WTC11 (cell line): ENCODE data around the gene GRIA4. TPM values are rescaled to one million over a fixed set of nuclear protein-coding genes. Genes with fewer than 3 reads are reported as not detected.

Source experiments
- ATAC-seq: fragments of 200-7000 bp; cut with Tn5 transposase; 2 replicates; pipeline ENCODE4 v1.10.0; 2021; ENCODE audit warnings: mild to moderate bottlenecking, moderate library complexity
- CTCF ChIA-PET: fragments of 300-600 bp; sonication (Branson Sonifier 250); formaldehyde crosslinking; loops from one replicate; lab custom pipeline; 2021; ENCODE audit warnings: antibody characterized with exemption; lab: Charles Lee
- POLR2A ChIA-PET: fragments of 350-600 bp; sonication (Branson Sonifier 250); formaldehyde crosslinking; loops from one replicate; lab custom pipeline; 2021; ENCODE audit warnings: antibody characterized with exemption; lab: Charles Lee
- DNase-seq: peaks from one replicate; pipeline ENCODE4 v3.0.0; 2021; ENCODE audit warnings: low spot score
- H3K27ac Mint-ChIP-seq: 2 replicates; pipeline ENCODE4 v1.8.0; 2021; ENCODE audit warnings: mixed read lengths
- H3K27me3 Mint-ChIP-seq: 2 replicates; pipeline ENCODE4 v1.8.0; 2021; ENCODE audit warnings: low read depth, mild to moderate bottlenecking, moderate library complexity, mixed read lengths
- H3K36me3 Mint-ChIP-seq: 2 replicates; pipeline ENCODE4 v1.8.0; 2021; ENCODE audit warnings: mixed read lengths
- H3K4me1 Mint-ChIP-seq: 2 replicates; pipeline ENCODE4 v1.8.0; 2022; ENCODE audit warnings: mixed read lengths
- H3K4me3 Mint-ChIP-seq: 2 replicates; pipeline ENCODE4 v1.8.0; 2021; ENCODE audit warnings: mild to moderate bottlenecking, moderate library complexity, mixed read lengths
- H3K9me3 Mint-ChIP-seq: 2 replicates; pipeline ENCODE4 v1.8.0; 2021; ENCODE audit warnings: mixed read lengths
- CBFB ChIP-seq: sonication (generic); formaldehyde crosslinking; IDR thresholded peaks from 2 replicates; pipeline ENCODE4 v1.8.1; 2022; ENCODE audit warnings: mild to moderate bottlenecking, low read depth, missing genetic modification reagents
- CREM ChIP-seq: sonication (generic); formaldehyde crosslinking; IDR thresholded peaks from 2 replicates; pipeline ENCODE4 v1.8.1; 2022; ENCODE audit warnings: mild to moderate bottlenecking, missing genetic modification reagents, moderate library complexity
- ELF4 ChIP-seq: sonication (generic); formaldehyde crosslinking; IDR thresholded peaks from 2 replicates; pipeline ENCODE4 v1.8.1; 2022; ENCODE audit warnings: low read depth, mild to moderate bottlenecking, moderate library complexity, missing genetic modification reagents
- FOXP1 ChIP-seq: sonication (generic); formaldehyde crosslinking; IDR thresholded peaks from 2 replicates; pipeline ENCODE4 v1.8.0; 2022; ENCODE audit warnings: missing genetic modification reagents, mild to moderate bottlenecking, moderate library complexity, borderline replicate concordance
- GTF2I ChIP-seq: fragments of 250-450 bp; sonication (Bioruptor Pico); conservative IDR thresholded peaks from 2 replicates; pipeline ENCODE4 v1.4.0; 2021; ENCODE audit warnings: mild to moderate bottlenecking
- IRF2 ChIP-seq: sonication (generic); formaldehyde crosslinking; IDR thresholded peaks from 2 replicates; pipeline ENCODE4 v1.8.0; 2022; ENCODE audit warnings: low read depth, missing genetic modification reagents, borderline replicate concordance
- JAZF1 ChIP-seq: fragments of 250-450 bp; sonication (Bioruptor Pico); IDR thresholded peaks from 2 replicates; pipeline ENCODE4 v1.9.0; 2021; ENCODE audit warnings: moderate library complexity, mild to moderate bottlenecking, inconsistent platforms
- OVOL2 ChIP-seq: fragments of 250-450 bp; sonication (Bioruptor Pico); IDR thresholded peaks from 2 replicates; pipeline ENCODE4 v1.9.0; 2021; ENCODE audit warnings: mild to moderate bottlenecking, borderline replicate concordance
- SMAD3 ChIP-seq: sonication (generic); formaldehyde crosslinking; IDR thresholded peaks from 2 replicates; pipeline ENCODE4 v1.8.0; 2022; ENCODE audit warnings: missing genetic modification reagents, mild to moderate bottlenecking, borderline replicate concordance
- TCF7 ChIP-seq: sonication (generic); formaldehyde crosslinking; IDR thresholded peaks from 2 replicates; pipeline ENCODE4 v1.8.0; 2022; ENCODE audit warnings: mild to moderate bottlenecking, low read depth, missing genetic modification reagents, moderate library complexity
- ZNF219 ChIP-seq: sonication (generic); formaldehyde crosslinking; IDR thresholded peaks from 2 replicates; pipeline ENCODE4 v1.8.0; 2023; ENCODE audit warnings: missing genetic modification reagents, mild to moderate bottlenecking, borderline replicate concordance
- ZNF423 ChIP-seq: fragments of 250-450 bp; sonication (Bioruptor Pico); IDR thresholded peaks from 2 replicates; pipeline ENCODE4 v2.1.2; 2022; ENCODE audit warnings: mild to moderate bottlenecking, moderate library complexity
- total RNA-seq: library from RNA; stranded (reverse); gene quantifications from 3 replicates; pipeline ENCODE4 v1.2.3, GENCODE V29; 2021
- TF ChIP-seq, protein P1 (sequence below): sonication (generic); formaldehyde crosslinking; conservative IDR thresholded peaks from 2 replicates; pipeline ENCODE4 v1.8.1; 2023; ENCODE audit warnings: mild to moderate bottlenecking, low read depth, missing genetic modification reagents, moderate library complexity
- TF ChIP-seq, protein P2 (sequence below): sonication (generic); formaldehyde crosslinking; IDR thresholded peaks from 2 replicates; pipeline ENCODE4 v1.8.1; 2022; ENCODE audit warnings: mild to moderate bottlenecking, moderate library complexity, missing genetic modification reagents
- TF ChIP-seq, protein P3 (sequence below): sonication (generic); formaldehyde crosslinking; IDR thresholded peaks from 2 replicates; pipeline ENCODE4 v1.8.0; 2023; ENCODE audit warnings: mild to moderate bottlenecking, missing genetic modification reagents
- TF ChIP-seq, protein P4 (sequence below): fragments of 250-450 bp; sonication (Bioruptor Pico); IDR thresholded peaks from 2 replicates; pipeline ENCODE4 v1.9.0; 2021; ENCODE audit warnings: mild to moderate bottlenecking
- TF ChIP-seq, protein P5 (sequence below): fragments of 250-450 bp; sonication (Bioruptor Pico); IDR thresholded peaks from 2 replicates; pipeline ENCODE4 v1.9.0; 2021; ENCODE audit warnings: mild to moderate bottlenecking, borderline replicate concordance
- TF ChIP-seq, protein P6 (sequence below): sonication (generic); formaldehyde crosslinking; conservative IDR thresholded peaks from 2 replicates; pipeline ENCODE4 v1.8.1; 2022; ENCODE audit warnings: mild to moderate bottlenecking, missing genetic modification reagents
- TF ChIP-seq, protein P7 (sequence below): sonication (generic); formaldehyde crosslinking; IDR thresholded peaks from 2 replicates; pipeline ENCODE4 v1.8.1; 2023; ENCODE audit warnings: mild to moderate bottlenecking, missing genetic modification reagents

Gene GRIA4
- total RNA-seq, 1 experiment from 2014 or later: 11.4 TPM

DNA sequence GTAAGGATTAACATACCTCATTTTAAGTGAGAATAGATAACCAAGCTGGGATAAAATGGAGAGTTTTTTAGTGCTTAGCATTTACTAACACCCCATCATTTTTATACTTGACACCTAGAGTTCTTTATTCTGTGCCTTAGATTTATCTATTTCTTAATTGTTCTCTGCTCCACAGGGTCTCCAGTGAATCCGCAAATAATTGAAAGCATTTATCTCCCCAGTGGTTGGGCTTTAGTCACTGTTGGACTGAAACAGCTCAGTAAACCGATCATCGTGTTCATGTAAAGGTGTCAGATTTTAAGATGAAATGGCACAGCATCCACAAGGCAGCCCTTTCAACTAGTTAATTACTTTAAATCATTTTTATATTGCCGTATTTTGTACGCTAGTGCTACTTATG, 17.8 kb upstream of the GRIA4 start (continued):
- TF ChIP-seq, protein P1, sequence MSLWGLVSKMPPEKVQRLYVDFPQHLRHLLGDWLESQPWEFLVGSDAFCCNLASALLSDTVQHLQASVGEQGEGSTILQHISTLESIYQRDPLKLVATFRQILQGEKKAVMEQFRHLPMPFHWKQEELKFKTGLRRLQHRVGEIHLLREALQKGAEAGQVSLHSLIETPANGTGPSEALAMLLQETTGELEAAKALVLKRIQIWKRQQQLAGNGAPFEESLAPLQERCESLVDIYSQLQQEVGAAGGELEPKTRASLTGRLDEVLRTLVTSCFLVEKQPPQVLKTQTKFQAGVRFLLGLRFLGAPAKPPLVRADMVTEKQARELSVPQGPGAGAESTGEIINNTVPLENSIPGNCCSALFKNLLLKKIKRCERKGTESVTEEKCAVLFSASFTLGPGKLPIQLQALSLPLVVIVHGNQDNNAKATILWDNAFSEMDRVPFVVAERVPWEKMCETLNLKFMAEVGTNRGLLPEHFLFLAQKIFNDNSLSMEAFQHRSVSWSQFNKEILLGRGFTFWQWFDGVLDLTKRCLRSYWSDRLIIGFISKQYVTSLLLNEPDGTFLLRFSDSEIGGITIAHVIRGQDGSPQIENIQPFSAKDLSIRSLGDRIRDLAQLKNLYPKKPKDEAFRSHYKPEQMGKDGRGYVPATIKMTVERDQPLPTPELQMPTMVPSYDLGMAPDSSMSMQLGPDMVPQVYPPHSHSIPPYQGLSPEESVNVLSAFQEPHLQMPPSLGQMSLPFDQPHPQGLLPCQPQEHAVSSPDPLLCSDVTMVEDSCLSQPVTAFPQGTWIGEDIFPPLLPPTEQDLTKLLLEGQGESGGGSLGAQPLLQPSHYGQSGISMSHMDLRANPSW (CRISPR knock-in tag): no peak
- TF ChIP-seq, all 79 proteins: peak for 0

DNA sequence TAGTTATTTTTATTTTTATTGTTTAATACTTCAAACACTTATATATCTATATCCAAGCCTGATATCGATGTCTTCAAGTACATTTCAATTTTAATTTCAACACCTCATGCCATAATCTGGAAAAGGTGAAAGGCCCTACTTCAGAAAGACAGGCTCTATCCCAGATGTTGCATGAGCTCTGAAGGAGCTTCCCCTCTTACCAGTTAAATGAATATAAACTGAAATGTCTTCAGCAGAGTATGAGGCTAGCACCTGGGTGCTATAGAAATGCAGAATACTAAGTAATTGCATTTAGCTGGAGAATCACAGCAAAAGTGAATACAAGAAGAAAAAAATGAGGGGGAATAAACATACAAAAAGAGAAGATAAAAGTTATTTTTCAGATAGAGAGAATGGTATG, 11.5 kb upstream of the GRIA4 start:
- ATAC-seq: peak; percentile 60
- no peak overlapping the region for H3K27ac Mint-ChIP-seq
- H3K9me3 Mint-ChIP-seq: no peaks in the 10 kb centered on the region
- peaks cover 19% of the 10 kb centered on the region for H3K4me1 Mint-ChIP-seq
- POLR2A ChIA-PET: no interaction called here
- H3K36me3 Mint-ChIP-seq: no peaks in the 10 kb centered on the region
- CTCF ChIA-PET: no interaction called here
- H3K4me3 Mint-ChIP-seq: no peak overlapping the region
- no peak for DNase-seq
- TF ChIP-seq JAZF1 (no peak), FOXP1 (CRISPR knock-in tag) (no peak), CREM (no peak), ZNF423 (CRISPR knock-in tag) (no peak), CBFB (CRISPR knock-in tag) (no peak), GTF2I (CRISPR knock-in tag) (no peak), IRF2 (CRISPR knock-in tag) (no peak), OVOL2 (CRISPR knock-in tag) (no peak)
- TF ChIP-seq, protein P2, sequence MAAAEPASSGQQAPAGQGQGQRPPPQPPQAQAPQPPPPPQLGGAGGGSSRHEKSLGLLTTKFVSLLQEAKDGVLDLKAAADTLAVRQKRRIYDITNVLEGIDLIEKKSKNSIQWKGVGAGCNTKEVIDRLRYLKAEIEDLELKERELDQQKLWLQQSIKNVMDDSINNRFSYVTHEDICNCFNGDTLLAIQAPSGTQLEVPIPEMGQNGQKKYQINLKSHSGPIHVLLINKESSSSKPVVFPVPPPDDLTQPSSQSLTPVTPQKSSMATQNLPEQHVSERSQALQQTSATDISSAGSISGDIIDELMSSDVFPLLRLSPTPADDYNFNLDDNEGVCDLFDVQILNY (CRISPR knock-in tag): no peak
- TF ChIP-seq, protein P3, sequence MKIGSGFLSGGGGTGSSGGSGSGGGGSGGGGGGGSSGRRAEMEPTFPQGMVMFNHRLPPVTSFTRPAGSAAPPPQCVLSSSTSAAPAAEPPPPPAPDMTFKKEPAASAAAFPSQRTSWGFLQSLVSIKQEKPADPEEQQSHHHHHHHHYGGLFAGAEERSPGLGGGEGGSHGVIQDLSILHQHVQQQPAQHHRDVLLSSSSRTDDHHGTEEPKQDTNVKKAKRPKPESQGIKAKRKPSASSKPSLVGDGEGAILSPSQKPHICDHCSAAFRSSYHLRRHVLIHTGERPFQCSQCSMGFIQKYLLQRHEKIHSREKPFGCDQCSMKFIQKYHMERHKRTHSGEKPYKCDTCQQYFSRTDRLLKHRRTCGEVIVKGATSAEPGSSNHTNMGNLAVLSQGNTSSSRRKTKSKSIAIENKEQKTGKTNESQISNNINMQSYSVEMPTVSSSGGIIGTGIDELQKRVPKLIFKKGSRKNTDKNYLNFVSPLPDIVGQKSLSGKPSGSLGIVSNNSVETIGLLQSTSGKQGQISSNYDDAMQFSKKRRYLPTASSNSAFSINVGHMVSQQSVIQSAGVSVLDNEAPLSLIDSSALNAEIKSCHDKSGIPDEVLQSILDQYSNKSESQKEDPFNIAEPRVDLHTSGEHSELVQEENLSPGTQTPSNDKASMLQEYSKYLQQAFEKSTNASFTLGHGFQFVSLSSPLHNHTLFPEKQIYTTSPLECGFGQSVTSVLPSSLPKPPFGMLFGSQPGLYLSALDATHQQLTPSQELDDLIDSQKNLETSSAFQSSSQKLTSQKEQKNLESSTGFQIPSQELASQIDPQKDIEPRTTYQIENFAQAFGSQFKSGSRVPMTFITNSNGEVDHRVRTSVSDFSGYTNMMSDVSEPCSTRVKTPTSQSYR (CRISPR knock-in tag): no peak
- TF ChIP-seq, protein P4, sequence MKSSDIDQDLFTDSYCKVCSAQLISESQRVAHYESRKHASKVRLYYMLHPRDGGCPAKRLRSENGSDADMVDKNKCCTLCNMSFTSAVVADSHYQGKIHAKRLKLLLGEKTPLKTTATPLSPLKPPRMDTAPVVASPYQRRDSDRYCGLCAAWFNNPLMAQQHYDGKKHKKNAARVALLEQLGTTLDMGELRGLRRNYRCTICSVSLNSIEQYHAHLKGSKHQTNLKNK (CRISPR knock-in tag): no peak
- no peaks in the 10 kb centered on the region for H3K27me3 Mint-ChIP-seq

DNA sequence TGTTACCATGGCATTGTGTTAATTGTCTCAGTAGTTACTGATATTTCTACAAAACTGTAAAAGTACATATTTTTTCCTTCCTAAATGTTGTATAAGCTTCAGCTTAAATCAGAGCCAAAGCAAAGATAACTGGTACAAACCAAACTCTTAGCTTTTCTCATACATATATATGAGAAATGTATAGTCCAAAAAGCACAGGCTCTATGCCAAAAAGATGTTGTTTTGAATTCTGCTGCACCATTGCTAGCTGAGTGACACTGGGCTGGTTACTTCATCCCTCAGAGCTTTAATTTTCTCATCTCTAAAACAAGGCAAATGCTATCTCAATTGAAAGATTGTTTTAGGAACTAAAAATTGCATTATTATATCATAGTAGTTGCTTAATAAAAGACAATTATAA, 6.7 kb upstream of the GRIA4 start:
- H3K4me3 Mint-ChIP-seq: no peak overlapping the region
- H3K27me3 Mint-ChIP-seq: no peaks in the 10 kb centered on the region
- ChIA-PET POLR2A (no interaction called here), CTCF (no interaction called here)
- peaks cover 9% of the 10 kb centered on the region for H3K9me3 Mint-ChIP-seq
- H3K27ac Mint-ChIP-seq: no peak overlapping the region
- H3K4me1 Mint-ChIP-seq: peaks cover 12% of the 10 kb centered on the region
- ATAC-seq (no peak), DNase-seq (no peak)
- no peaks in the 10 kb centered on the region for H3K36me3 Mint-ChIP-seq
- TF ChIP-seq, protein P4 (CRISPR knock-in tag): no peak
- TF ChIP-seq SMAD3 (CRISPR knock-in tag): no peak
- TF ChIP-seq, protein P5, sequence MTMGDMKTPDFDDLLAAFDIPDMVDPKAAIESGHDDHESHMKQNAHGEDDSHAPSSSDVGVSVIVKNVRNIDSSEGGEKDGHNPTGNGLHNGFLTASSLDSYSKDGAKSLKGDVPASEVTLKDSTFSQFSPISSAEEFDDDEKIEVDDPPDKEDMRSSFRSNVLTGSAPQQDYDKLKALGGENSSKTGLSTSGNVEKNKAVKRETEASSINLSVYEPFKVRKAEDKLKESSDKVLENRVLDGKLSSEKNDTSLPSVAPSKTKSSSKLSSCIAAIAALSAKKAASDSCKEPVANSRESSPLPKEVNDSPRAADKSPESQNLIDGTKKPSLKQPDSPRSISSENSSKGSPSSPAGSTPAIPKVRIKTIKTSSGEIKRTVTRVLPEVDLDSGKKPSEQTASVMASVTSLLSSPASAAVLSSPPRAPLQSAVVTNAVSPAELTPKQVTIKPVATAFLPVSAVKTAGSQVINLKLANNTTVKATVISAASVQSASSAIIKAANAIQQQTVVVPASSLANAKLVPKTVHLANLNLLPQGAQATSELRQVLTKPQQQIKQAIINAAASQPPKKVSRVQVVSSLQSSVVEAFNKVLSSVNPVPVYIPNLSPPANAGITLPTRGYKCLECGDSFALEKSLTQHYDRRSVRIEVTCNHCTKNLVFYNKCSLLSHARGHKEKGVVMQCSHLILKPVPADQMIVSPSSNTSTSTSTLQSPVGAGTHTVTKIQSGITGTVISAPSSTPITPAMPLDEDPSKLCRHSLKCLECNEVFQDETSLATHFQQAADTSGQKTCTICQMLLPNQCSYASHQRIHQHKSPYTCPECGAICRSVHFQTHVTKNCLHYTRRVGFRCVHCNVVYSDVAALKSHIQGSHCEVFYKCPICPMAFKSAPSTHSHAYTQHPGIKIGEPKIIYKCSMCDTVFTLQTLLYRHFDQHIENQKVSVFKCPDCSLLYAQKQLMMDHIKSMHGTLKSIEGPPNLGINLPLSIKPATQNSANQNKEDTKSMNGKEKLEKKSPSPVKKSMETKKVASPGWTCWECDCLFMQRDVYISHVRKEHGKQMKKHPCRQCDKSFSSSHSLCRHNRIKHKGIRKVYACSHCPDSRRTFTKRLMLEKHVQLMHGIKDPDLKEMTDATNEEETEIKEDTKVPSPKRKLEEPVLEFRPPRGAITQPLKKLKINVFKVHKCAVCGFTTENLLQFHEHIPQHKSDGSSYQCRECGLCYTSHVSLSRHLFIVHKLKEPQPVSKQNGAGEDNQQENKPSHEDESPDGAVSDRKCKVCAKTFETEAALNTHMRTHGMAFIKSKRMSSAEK (CRISPR knock-in tag): no peak
- no peak for TF ChIP-seq ELF4 (CRISPR knock-in tag)
- TF ChIP-seq, protein P6, sequence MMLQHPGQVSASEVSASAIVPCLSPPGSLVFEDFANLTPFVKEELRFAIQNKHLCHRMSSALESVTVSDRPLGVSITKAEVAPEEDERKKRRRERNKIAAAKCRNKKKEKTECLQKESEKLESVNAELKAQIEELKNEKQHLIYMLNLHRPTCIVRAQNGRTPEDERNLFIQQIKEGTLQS (CRISPR knock-in tag): no peak
- TF ChIP-seq, protein P7, sequence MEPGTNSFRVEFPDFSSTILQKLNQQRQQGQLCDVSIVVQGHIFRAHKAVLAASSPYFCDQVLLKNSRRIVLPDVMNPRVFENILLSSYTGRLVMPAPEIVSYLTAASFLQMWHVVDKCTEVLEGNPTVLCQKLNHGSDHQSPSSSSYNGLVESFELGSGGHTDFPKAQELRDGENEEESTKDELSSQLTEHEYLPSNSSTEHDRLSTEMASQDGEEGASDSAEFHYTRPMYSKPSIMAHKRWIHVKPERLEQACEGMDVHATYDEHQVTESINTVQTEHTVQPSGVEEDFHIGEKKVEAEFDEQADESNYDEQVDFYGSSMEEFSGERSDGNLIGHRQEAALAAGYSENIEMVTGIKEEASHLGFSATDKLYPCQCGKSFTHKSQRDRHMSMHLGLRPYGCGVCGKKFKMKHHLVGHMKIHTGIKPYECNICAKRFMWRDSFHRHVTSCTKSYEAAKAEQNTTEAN (CRISPR knock-in tag): no peak
- TF ChIP-seq ZNF219 (CRISPR knock-in tag): no peak
- no peak for TF ChIP-seq TCF7
